Effector CD4-positive, alpha-beta T cell (primary cell): ENCODE results near the gene DNAJA3.

Source experiments
- DNase-seq: peaks from one replicate; pipeline ENCODE4 v3.0.0-alpha.2; 2020

The DNAJA3 gene

DNA sequence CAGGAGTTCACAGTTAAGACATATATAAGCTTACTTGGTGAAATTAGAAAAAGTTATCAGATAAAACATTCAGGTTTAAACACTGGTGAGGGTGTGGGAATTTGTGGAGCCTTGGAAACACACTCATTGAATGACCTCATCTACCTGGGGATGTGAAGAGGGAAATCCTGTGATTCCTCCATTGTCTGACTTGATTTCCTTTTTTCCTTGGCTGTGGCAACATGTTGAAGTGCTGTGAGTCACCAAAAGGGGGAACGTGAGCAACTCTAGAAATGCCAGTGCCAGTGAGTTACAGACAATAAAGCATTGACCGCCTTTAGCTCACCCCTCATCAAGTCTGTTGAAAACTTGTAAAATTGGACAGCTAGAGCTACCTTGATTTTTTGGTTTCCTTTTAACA is 52.3 kb downstream of the DNAJA3 start:
- peak; percentile 6 for DNase-seq

DNA sequence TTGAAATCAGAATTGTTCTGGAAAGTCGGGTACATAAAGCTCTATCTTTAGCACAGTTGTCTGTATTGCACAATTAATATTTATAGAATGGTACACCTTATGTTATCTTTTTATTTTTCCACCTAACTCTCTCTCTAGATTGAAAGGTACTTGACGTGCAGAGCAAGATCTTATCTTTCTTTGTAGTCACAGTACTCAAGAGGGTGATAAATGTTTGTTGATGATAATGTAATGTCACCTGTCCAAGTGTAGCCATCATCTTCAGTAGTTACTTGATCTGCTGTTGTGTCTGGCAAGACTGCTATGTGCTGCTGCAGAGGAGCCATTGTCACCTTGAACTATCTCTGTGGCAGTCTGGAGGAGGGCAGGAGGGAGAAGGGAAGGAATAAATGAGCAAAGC is 55.9 kb downstream of the DNAJA3 start:
- DNase-seq, result no peak

DNA sequence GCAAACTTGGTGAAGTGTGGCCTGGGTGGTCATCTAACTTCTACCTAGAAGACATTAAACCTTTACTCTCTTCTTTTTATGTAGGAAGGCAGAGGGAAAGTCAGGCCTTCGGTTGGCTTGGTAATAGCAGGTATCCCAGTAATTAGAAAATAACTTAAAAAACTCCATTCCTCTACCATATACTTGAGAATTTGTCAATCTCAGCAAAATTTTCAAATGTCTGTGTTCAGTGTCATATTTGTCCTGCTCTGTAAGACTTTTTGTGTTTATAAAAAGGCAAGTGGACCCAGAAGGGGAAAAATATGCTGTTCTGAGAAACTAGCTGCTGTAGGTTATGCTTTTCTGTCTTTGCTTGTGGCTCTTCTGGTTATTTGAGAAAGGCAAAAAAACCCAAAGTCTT is 56.3 kb downstream of the DNAJA3 start:
- no peak for DNase-seq

DNA sequence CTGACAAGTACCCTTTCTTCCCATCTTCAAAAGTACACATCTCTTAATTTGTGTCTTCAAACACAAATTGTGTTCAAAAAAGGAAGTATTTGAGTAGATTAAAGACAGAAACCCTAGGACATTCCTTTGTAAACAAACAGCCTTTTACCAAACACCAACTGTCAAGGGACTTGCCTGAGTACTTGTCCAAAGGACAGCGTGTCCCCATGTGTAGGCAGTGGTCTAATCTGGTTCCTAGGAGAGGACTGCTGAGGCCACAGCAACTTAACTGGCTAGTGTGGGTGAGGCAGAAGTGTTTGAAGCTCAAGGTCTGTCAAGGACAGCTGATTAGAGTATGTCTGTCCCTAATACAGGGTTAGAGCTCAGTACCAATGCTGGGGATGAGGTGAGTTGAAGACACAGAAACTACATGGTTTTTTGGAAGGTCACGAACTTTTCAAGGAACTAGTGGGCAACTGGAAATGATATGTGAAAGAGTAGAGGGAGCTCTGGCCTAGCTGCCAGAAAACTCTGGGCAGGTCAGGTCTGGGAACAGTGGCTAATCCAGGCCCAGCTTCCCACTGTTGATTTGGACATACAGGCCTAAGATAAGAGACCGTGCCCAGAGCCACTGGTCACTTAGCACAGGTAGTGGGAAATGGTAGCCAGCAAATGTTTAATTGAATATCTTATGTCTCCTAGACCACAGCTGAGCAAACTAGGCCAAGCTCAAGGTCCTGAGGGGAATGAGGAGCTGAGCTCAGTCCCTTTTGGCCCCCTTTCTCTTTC is 60.6 kb downstream of the DNAJA3 start:
- DNase-seq, result no peak

DNA sequence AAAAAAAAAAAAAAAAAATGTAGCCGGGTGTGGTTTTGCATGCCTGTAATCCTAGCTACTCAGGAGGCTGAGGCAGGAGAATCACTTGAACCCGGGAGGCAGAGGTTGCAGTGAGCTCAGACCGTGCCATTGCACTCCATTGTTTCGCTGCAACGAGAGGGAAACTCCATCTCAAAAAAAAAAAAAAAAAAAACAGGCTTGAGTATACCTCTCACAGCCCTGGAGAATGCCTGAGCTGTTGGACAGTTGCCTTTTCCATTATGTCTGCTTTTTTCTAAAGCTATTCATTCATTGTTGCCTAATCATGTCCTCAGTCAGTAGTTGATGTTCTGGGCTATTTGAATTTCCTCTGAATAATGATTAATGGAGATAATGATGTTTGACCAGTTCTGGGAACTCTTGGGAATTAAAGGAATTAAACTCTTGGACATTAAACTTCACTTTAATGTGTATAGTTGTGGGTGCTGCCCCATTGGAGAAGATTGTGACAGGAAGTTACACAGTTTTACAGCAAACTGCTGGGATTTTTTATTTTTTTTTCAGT is 62.4 kb downstream of the DNAJA3 start:
- no peak for DNase-seq

DNA sequence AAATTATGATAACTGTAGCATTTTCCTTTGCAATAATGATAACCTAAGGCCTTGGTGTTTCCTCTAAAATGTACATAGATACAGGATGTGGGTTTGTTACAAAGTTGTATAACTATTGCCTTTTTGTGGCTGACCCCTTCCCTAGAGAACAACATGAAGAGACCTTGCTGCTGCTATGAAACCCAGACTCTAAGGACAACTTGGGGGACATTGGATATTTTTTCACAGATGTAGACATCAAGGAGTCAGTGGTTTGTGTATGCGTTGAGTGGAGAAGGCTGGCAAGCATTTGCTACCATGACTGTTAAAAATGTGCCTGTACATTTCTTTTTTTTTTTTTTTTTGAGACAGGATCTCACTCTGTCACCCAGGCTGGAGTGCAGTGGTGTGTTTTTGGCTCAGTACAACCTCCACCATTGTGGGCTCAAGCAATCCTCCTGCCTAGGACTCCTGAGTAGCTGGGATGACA is 62.9 kb downstream of the DNAJA3 start:
- DNase-seq, result no peak

DNA sequence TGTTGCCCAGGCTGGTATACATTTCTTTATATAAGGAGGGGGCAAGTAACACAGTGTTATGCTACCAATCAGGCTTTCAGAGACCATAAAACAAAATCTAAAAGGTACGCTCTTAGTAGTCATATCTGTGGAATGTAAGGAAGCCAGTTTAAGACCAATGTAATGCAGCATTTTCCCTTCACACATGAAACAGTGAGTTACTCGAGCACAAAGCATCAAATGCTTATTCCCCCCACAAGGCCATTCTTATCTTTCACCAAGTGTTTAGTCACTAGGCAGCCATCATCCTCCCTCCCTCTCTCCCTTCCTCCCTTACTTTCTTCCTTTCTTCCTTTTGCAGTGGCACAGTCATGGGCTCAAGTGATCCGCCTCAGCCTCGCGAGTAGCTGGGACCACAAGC is 63.4 kb downstream of the DNAJA3 start:
- no peak for DNase-seq

DNA sequence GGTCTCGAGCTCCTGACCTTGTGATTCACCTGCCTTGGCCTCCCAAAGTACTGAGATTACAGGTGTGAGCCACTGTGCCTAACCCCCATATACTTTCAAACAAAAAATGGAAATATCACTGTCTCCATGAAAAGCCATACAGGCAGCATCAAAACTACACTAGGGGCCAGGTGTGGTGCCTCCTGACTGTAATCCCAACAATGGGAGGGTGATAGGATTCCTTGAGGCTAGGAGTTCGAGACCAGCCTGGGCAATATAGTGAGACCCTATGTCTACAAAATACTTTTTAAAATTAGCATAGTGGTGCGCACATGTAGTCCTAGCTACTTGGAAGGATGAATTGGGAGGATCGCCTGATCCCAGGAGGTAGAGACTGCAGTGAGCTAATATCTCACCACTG is 66.2 kb downstream of the DNAJA3 start:
- DNase-seq, result no peak

DNA sequence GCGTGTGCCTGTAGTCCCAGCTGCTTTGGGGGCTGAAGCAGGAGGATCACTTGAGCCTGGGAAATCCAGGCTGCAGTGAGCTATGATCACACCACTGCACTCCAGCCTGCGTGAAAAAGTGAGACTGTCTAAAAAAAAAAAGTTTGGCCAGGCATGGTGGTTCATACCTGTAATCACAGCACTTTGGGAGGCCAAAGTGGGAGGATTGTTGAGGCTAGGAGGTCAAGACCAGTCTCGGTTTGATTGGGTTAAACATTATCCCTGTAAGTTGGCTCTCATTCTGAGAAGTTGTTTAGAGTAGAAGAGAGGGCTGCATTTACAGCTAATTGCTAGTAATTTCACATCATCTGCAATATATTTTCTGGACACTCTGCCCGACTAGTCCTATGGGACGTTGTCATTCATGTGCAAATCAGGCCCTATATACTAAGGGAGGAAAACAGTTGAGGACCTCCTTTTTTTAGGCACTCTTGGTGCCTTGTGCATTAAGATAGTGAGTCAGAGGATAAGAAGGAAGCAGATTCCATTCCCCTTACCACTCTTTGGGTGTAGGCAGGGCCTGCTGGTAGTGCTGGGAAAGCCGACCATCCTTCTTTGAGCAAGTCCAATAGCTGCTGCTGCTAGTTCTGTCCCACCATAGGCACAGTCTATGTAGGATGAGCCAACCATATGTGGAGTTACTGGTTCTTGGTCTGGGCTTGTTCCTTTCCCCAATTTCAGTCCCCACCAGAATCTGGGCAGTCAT is 69.2 kb downstream of the DNAJA3 start:
- DNase-seq, result no peak

DNA sequence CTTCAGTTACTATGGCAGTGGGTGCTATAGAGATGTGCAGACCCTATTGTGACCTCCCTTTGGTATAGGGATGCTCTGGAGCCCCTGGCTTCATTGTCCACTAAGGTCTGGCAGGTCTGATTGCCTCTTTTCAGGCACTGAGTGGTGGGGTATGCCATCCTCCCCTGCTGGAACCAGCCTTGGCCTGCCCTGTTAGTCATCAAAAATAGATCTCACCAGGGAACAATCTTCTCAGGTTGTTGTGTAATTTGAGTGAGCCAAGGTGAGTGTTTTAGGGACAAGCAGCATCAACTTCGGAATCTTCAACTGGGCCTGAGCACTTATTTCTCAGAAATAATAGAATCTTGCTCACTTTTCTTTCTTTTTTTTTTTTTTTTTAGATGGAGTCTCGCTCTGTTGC is 70.1 kb downstream of the DNAJA3 start:
- no peak for DNase-seq

DNA sequence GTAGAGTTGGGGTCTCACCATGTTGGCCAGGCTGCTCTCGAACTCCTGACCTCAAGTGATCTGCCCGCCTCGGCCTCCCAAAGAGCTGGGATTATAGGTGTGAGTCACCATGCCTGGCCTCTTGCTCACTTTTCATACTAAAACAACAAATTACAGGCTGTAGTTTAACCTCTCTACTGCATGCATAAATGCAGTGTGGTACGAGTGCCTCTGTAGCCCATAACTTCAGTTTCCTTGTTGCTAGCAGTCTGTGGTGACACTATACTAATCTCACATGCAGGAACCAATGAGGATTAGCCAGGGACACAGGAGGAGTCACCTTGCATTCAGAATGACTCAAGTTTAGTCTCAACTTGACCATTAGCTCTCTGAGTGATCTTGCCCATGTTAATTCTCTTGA is 70.6 kb downstream of the DNAJA3 start:
- DNase-seq, result no peak

DNA sequence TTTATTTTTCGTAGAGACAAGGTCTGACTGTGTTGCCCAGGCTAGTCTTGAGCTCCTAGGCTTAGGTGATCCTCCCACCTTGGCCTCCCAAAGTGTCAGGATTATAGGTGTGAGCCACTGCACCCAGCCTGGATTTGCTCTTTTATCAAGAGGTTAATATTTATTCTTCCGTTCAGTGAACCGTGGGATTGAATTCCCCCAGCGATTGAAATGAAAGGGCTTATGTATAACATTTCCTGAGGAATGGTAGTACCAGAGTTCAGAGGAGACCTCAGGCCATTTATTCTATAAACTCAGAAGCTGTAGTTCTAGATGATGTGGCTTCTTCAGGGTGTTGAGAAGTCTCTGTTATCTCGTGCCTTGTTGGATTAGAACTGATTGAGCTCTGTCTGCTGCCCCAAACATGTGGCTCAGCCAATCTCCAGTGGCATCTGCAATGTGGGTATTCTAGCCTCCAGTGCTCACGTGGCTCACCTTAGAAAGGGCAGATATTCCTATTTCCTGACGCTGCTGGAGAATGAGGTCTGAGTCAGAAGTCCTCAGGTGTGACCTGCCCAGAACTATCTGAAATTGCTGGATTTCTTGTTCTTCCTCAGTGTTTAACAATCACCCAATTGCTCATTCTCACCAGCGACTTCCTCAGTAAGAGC is 73.0 kb downstream of the DNAJA3 start:
- DNase-seq, result no peak

DNA sequence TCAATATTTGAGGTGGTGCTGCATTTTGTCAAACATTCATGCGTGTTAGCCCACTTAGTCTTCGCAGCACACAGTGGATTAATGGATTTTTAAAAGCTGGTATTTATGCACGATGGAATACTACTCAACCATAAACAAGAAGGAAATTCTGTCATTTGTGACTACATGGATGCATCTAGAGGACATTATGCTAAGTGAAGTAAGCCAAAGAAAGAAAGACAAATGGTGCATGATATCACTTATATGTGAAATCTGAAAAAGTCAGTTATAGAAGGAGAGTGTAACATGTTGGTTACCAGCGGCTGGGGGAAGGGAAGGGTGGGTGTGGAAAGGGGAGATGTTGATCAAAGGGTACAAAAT is 73.5 kb downstream of the DNAJA3 start:
- no peak for DNase-seq

DNA sequence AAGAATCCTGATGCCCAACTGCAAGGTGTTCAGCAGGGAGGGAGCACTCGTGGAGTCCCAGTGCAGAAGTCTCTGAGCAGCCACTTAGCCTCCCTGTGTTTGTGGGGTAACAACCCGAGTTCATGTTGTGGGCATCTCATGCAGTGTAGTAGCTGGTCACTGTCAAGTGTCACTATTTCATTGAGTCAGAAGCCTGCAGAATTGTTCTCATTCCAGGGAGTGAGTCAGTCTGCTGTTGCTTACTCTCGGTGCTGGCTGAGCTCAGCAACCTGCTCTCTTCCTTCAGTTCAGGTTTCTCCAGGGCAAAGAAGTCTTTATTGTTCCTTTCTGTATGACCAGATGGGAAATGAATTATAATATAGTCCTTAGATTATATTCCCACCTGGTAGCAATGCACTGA is 74.6 kb downstream of the DNAJA3 start:
- DNase-seq, result no peak

DNA sequence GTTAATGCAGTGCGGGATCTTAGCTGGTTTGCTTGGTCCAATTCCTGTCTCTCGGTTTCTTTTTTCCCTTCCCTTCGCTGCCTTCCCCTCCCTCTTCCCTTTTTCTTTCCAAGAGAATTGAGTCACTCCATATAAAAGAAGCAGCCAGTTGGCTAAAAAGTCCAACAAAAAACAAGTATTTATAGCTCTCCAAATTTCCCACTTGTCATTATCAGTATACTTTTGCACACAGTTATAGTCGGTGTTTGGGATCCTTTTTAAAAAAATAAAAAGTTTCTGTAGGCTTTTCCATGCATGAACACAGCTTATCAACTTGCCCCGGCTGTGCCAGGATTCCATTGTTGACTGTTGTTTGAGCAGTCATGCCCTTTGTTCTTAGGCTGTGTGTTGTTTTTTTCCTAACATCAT is 75.4 kb downstream of the DNAJA3 start:
- DNase-seq, result no peak

DNA sequence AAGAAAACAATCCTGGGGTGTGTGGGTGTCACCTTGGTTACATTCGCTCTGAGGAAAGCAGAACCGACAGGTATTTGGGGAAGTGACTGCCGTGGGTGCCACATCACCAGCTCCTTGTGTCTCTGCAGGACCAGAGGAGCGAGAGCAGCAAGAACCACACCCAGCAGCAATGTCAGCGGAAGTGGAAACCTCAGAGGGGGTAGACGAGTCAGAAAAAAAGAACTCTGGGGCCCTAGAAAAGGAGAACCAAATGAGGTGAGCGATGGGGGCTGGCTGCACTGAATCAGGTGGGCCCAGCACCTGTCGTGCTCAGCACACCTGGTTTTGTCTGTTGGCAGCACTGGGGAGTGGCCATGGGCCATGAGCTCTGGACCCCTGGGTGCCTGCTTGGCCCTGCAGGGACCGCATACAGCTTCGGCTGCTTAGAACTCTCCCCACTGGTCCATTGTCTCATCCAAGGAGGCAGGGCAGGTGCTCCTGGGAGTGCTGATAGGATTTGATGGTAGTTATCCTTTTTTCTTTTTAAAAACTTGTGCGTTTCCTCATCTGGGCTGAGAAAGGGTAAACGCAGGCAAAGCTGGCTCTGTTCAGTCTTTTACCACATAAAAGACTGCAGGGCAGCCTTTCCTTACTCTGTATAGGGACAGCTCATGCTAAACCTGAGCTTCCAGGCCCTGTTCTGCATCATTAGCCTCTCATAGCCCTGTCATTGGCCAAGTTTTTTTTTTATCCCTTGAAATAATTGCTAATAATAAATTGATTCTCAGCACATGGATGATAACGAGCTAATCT is 79.9 kb downstream of the DNAJA3 start:
- peak; percentile 78 for DNase-seq
